ENCODE measurements around the gene CR1L.

Gene CR1L

GRCh38 chr1:207658408-207658807, 13.5 kb downstream of the CR1L start:
- Histone ChIP-seq H3K27ac (ENCODE audit: extremely low read depth, low read depth, low read length) (no peak overlapping the region), H3K4me1 (ENCODE audit: control insufficient read depth, insufficient read depth, low read length) (no peaks in the 10 kb centered on the region), H3K36me3 (ENCODE audit: control insufficient read depth in 2 of 2, insufficient read depth in 1 of 2, low read length in 2 of 2) (no peaks in the 10 kb centered on the region), H3K9me3 (ENCODE audit: control insufficient read depth, insufficient read depth, low read depth, low read length) (no peaks in the 10 kb centered on the region), H3K4me3 (ENCODE audit: low read depth, low read length) (no peak overlapping the region)
- TF ChIP-seq SCRT1 (tag by site-specific recombination; IDR thresholded peaks at IDR 0.05; ENCODE audit: borderline replicate concordance) (no peak), YY2 (tag by site-specific recombination; IDR thresholded peaks at IDR 0.05) (no peak), ELK4 (IDR thresholded peaks at IDR 0.05; ENCODE audit: borderline replicate concordance, low read depth, low read length) (no peak), TSHZ1 (tag by site-specific recombination; IDR thresholded peaks at IDR 0.05; ENCODE audit: borderline replicate concordance) (no peak), RBAK (tag by site-specific recombination; IDR thresholded peaks at IDR 0.05) (no peak), ZNF529 (tag by site-specific recombination; IDR thresholded peaks at IDR 0.05; ENCODE audit: insufficient replicate concordance) (no peak), ZNF548 (tag by site-specific recombination; IDR thresholded peaks at IDR 0.05) (no peak), ZBTB17 (tag by site-specific recombination; IDR thresholded peaks at IDR 0.05) (no peak), KLF8 (tag by site-specific recombination; IDR thresholded peaks at IDR 0.05) (no peak), ZNF626 (tag by site-specific recombination; IDR thresholded peaks at IDR 0.05) (no peak), ZNF580 (tag by site-specific recombination; IDR thresholded peaks at IDR 0.05) (no peak), ZXDB (tag by site-specific recombination; IDR thresholded peaks at IDR 0.05) (no peak)
- CTCF ChIA-PET, result interaction anchor here (0.8 kb wide), 1 partner anchor 40 kb away, joined by 3 read pairs; no protein-coding TSS in a partner anchor
- POLR2A ChIA-PET, result no interaction called here

GRCh38 chr1:207658904-207659485, 14.1 kb downstream of the CR1L start:
- Histone ChIP-seq H3K36me3 (ENCODE audit: control insufficient read depth in 2 of 2, insufficient read depth in 1 of 2, low read length in 2 of 2) (no peaks in the 10 kb centered on the region), H3K4me1 (ENCODE audit: control insufficient read depth, insufficient read depth, low read length) (no peaks in the 10 kb centered on the region), H3K4me3 (ENCODE audit: low read depth, low read length) (no peak overlapping the region), H3K27ac (ENCODE audit: extremely low read depth, low read depth, low read length) (no peak overlapping the region), H3K9me3 (ENCODE audit: control insufficient read depth, insufficient read depth, low read depth, low read length) (no peaks in the 10 kb centered on the region)
- POLR2A ChIA-PET, result no interaction called here
- CTCF ChIA-PET, result interaction anchor here (1.3 to 1.5 kb wide), 2 partner anchors 40 to 138 kb away, joined by 3 to 7 read pairs; no protein-coding TSS in a partner anchor
- TF ChIP-seq ZBTB17 (tag by site-specific recombination; IDR thresholded peaks at IDR 0.05), result no peak
- no peak for TF ChIP-seq ZNF18 (tag by site-specific recombination; IDR thresholded peaks at IDR 0.05)
- no peak for TF ChIP-seq ZNF138 (tag by site-specific recombination; IDR thresholded peaks at IDR 0.05; ENCODE audit: borderline replicate concordance)
- no peak for TF ChIP-seq ZNF518A (tag by site-specific recombination; conservative IDR thresholded peaks at IDR 0.05; ENCODE audit: low read depth)
- TF ChIP-seq ZNF48 (tag by site-specific recombination; IDR thresholded peaks at IDR 0.05), result no peak
- no peak for TF ChIP-seq ZNF274 (IDR thresholded peaks at IDR 0.05; ENCODE audit: low read length)
- no peak for TF ChIP-seq ZNF274 (tag by site-specific recombination; IDR thresholded peaks at IDR 0.05; ENCODE audit: borderline replicate concordance)
- no peak for TF ChIP-seq ZNF341 (tag by site-specific recombination; IDR thresholded peaks at IDR 0.05; ENCODE audit: low read depth)
- no peak for TF ChIP-seq ZNF510 (tag by site-specific recombination; IDR thresholded peaks at IDR 0.05; ENCODE audit: insufficient replicate concordance)
- TF ChIP-seq ZNF768 (tag by site-specific recombination; IDR thresholded peaks at IDR 0.05), result no peak
- TF ChIP-seq ZNF391 (tag by site-specific recombination; IDR thresholded peaks at IDR 0.05; ENCODE audit: borderline replicate concordance, low read depth), result no peak
- TF ChIP-seq ZNF16 (tag by site-specific recombination; IDR thresholded peaks at IDR 0.05; ENCODE audit: low read depth), result no peak
